ENCODE data around the gene CRCP.
"Not testable (repeated sequence)": the region's sequence is repeated elsewhere in the genome, so short reads cannot be mapped to it uniquely, and the experiment has no call there.

GRCh38 chr7:66147657-66148056 lies 33.0 kb downstream of the CRCP start:
- TF ChIP-seq POLR2A (IDR thresholded peaks at IDR 0.05; ENCODE audit: low read depth, low read length); CTCF (IDR thresholded peaks at IDR 0.05 in 2 of 3, conservative IDR thresholded peaks at IDR 0.05 in 1 of 3; ENCODE audit: control insufficient read depth in 2 of 3, extremely low read depth in 1 of 3, insufficient read depth in 1 of 3, low read depth in 3 of 3, low read length in 3 of 3); YY1 (IDR thresholded peaks at IDR 0.05; ENCODE audit: low read depth, low read length); SUZ12 (IDR thresholded peaks at IDR 0.05; ENCODE audit: unreplicated experiment); MEF2A (IDR thresholded peaks at IDR 0.05; ENCODE audit: insufficient read depth, low read depth, low read length); NR2C1 (IDR thresholded peaks at IDR 0.05); NFYB (IDR thresholded peaks at IDR 0.05; ENCODE audit: insufficient read depth, low read depth, low read length); BCL3 (IDR thresholded peaks at IDR 0.05; ENCODE audit: borderline replicate concordance, insufficient read depth, low read depth, low read length, poor library complexity, severe bottlenecking); TCF12 (IDR thresholded peaks at IDR 0.05; ENCODE audit: low read depth, low read length): not testable (repeated sequence)
